Gastroesophageal sphincter (tissue), 4 donors: ENCODE data around the gene PAFAH2. TPM values are rescaled to one million over a fixed set of nuclear protein-coding genes. Genes with fewer than 3 reads are reported as not detected.
A peak's percentile ranks its signal among the peaks of the same experiment; 100 is the strongest.

Experiments used
- ATAC-seq: fragments of 150-250 bp; one replicate; pipeline ENCODE4 v1.9.1; 2016; ENCODE audit warnings: mild to moderate bottlenecking, moderate library complexity
- H3K27ac ChIP-seq, 4 donors: fragments of 200-600 bp; sonication (generic) in 3 of 4; 1 replicate in 3 of 4; 2 replicates in 1 of 4; pipeline ENCODE4 v1.5.1; 2016 to 2019
- H3K27me3 ChIP-seq: fragments of 200-600 bp; sonication (generic); one replicate; pipeline ENCODE4 v1.5.1; 2019
- H3K36me3 ChIP-seq, 2 donors: fragments of 200-600 bp; sonication (generic); one replicate each; pipeline ENCODE4 v1.5.1; 2019; ENCODE audit warnings: control low read depth in 1 of 2
- H3K4me1 ChIP-seq, 3 donors: fragments of 200-600 bp; sonication (generic); 1 replicate in 2 of 3; 2 replicates in 1 of 3; pipeline ENCODE4 v1.5.1; 2016 to 2019; ENCODE audit warnings: control low read depth in 2 of 3
- H3K4me3 ChIP-seq, 2 donors: fragments of 200-600 bp; sonication (generic); one replicate each; pipeline ENCODE4 v1.5.1; 2019; ENCODE audit warnings: mild to moderate bottlenecking in 1 of 2, moderate library complexity in 1 of 2
- H3K9me3 ChIP-seq, 3 donors: fragments of 200-600 bp; sonication (generic); one replicate each; pipeline ENCODE4 v1.5.1; 2017 to 2019; ENCODE audit warnings: control low read depth in 2 of 3
- CTCF ChIP-seq, 4 experiments: fragments of 200-600 bp in 2 of 4; fragments of 450-650 bp in 2 of 4; sonication (generic) in 1 of 4; IDR thresholded peaks; one replicate each; pipeline ENCODE4 v1.5.1; 2017 to 2019; ENCODE audit warnings: antibody characterized with exemption in 4 of 4, mild to moderate bottlenecking in 2 of 4, moderate library complexity in 2 of 4
- EP300 ChIP-seq: sonication (generic); formaldehyde crosslinking; IDR thresholded peaks from one replicate; pipeline ENCODE4 v1.6.1; 2017; ENCODE audit warnings: antibody characterized with exemption, mild to moderate bottlenecking
- POLR2A ChIP-seq, 2 donors: fragments of 450-650 bp; IDR thresholded peaks; one replicate each; pipeline ENCODE4 v1.6.1; 2017; ENCODE audit warnings: antibody characterized with exemption in 2 of 2, mild to moderate bottlenecking in 2 of 2, moderate library complexity in 1 of 2
- POLR2AphosphoS5 ChIP-seq: sonication (generic); formaldehyde crosslinking; IDR thresholded peaks from one replicate; pipeline ENCODE4 v1.6.1; 2017; ENCODE audit warnings: antibody characterized with exemption
- WGBS, 2 donors: methylation state at CpG; one replicate each; pipeline ENCODE4 v1.1.5; 2018; ENCODE audit warnings: low coverage in 1 of 2; 5-methylcytosine and 5-hydroxymethylcytosine counted together
- total RNA-seq, 4 donors: library from RNA; depleted of rRNA; stranded (reverse); fragments of >200 nt; gene quantifications; one replicate each; pipeline ENCODE4 v1.1.0, GENCODE V29; 2016

Gene PAFAH2
- total RNA-seq, 4 donors from 2014 or later, result 6.6 to 12.2 (median 8.5) TPM

- WGBS, 2 donors, result no CpG with 5 or more reads among the region's 13 CpGs
- no peak overlapping the region for H3K27ac ChIP-seq
- no peak for ATAC-seq
- H3K36me3 ChIP-seq, result no peaks in the 10 kb centered on the region
- peaks cover 0 to 23% (median 0%) of the 10 kb centered on the region in 3 donors for H3K4me1 ChIP-seq
- TF ChIP-seq CTCF (IDR thresholded peaks at IDR 0.05) (no peak), POLR2AphosphoS5 (no peak), POLR2A (IDR thresholded peaks at IDR 0.05) (no peak), EP300 (no peak)
- H3K27me3 ChIP-seq, result no peaks in the 10 kb centered on the region
- H3K4me3 ChIP-seq, result no peak overlapping the region
- H3K9me3 ChIP-seq, result no peaks in the 10 kb centered on the region
These were observed 25.1 kb upstream of the PAFAH2 start for GRCh38 chr1:26023009-26023408.

- ATAC-seq, result no peak
- TF ChIP-seq POLR2A (IDR thresholded peaks at IDR 0.05) (no peak), POLR2AphosphoS5 (no peak), CTCF (IDR thresholded peaks at IDR 0.05) (no peak), EP300 (no peak)
- no peaks in the 10 kb centered on the region for H3K27me3 ChIP-seq
- H3K9me3 ChIP-seq, result no peaks in the 10 kb centered on the region
- no CpG with 5 or more reads among the region's 8 CpGs for WGBS, 2 donors
- H3K27ac ChIP-seq, result peak overlapping the region in 1 of 4 donors; percentile 32
- no peak overlapping the region for H3K4me3 ChIP-seq
- peaks cover 0 to 27% (median 0%) of the 10 kb centered on the region in 3 donors for H3K4me1 ChIP-seq
- no peaks in the 10 kb centered on the region for H3K36me3 ChIP-seq
These were observed 24.5 kb upstream of the PAFAH2 start for GRCh38 chr1:26022404-26022779.

- TF ChIP-seq EP300 (no peak), CTCF (IDR thresholded peaks at IDR 0.05) (no peak), POLR2AphosphoS5 (no peak), POLR2A (IDR thresholded peaks at IDR 0.05) (no peak)
- H3K27ac ChIP-seq, result peak within 1 kb of the TSS in 1 of 4 donors; percentile 32
- no peaks in the 10 kb centered on the region for H3K27me3 ChIP-seq
- WGBS, 2 donors, result 0% methylated on average over 1 to 2 of the region's 15 CpGs
- H3K36me3 ChIP-seq, result no peaks in the 10 kb centered on the region
- H3K4me1 ChIP-seq, result peaks cover 0 to 33% (median 0%) of the 10 kb centered on the region in 3 donors
- no peaks in the 10 kb centered on the region for H3K9me3 ChIP-seq
- no peak for ATAC-seq
- peak within 1 kb of the TSS in 1 of 2 donors; percentile 25 for H3K4me3 ChIP-seq
These were observed 24.0 kb upstream of the PAFAH2 start, which contains the start of gene EXTL1 for GRCh38 chr1:26021647-26022403. Gene EXTL1 (plus strand): TSS chr1:26021775. CDS start chr1:26022647, 872 bp downstream.

GRCh38 chr1:26020941-26021646, 23.2 kb upstream of the PAFAH2 start:
- no peaks in the 10 kb centered on the region for H3K27me3 ChIP-seq
- no peaks in the 10 kb centered on the region for H3K36me3 ChIP-seq
- no peak overlapping the region for H3K4me3 ChIP-seq
- H3K4me1 ChIP-seq, result peaks cover 0 to 36% (median 0%) of the 10 kb centered on the region in 3 donors
- ATAC-seq, result no peak
- H3K9me3 ChIP-seq, result no peaks in the 10 kb centered on the region
- no peak overlapping the region for H3K27ac ChIP-seq
- TF ChIP-seq CTCF (IDR thresholded peaks at IDR 0.05), result no peak
- no peak for TF ChIP-seq EP300
- TF ChIP-seq POLR2AphosphoS5, result no peak
- no peak for TF ChIP-seq POLR2A (IDR thresholded peaks at IDR 0.05)
- WGBS, 2 donors, result 50 to 58% methylated on average over 1 to 6 of the region's 6 CpGs
